Caco-2 (cell line): ENCODE measurements around the gene TNFRSF13B. TPM values are rescaled to one million over a fixed set of nuclear protein-coding genes. Genes with fewer than 3 reads are reported as not detected.

Experiments used
- BruUV-seq: library from RNA; stranded (reverse); fragments of 400-500 nt; replicated peaks from 2 replicates; lab custom pipeline; 2021; lab: Mats Ljungman, UMichigan
- CTCF ChIA-PET: fragments of 300-600 bp; sonication (Branson Sonifier 250); formaldehyde crosslinking; loops from one replicate; lab custom pipeline; 2022; ENCODE audit warnings: antibody characterized with exemption; lab: Charles Lee
- POLR2A ChIA-PET: fragments of 300-600 bp; sonication (Branson Sonifier 250); formaldehyde crosslinking; loops from one replicate; lab custom pipeline; 2022; ENCODE audit warnings: antibody characterized with exemption; lab: Charles Lee
- DNase-seq, 2 experiments: peaks; one replicate each; pipeline versions ENCODE4 v3.0.0 to v3.0.0-alpha.2; 2020 to 2022
- H3K27me3 ChIP-seq: replicated peaks from 2 replicates; pipeline ENCODE4 v1.6.0; 2011; ENCODE audit warnings: low read length; ENCODE audit not compliant: control insufficient read depth, insufficient read depth
- H3K36me3 ChIP-seq: 2 replicates; pipeline ENCODE4 v1.5.1; 2011; ENCODE audit warnings: low read length; ENCODE audit not compliant: control insufficient read depth, insufficient read depth
- H3K4me1 ChIP-seq: fragments of 250-450 bp; sonication (Bioruptor Pico); 2 replicates; pipeline ENCODE4 v1.5.1; 2020; ENCODE audit warnings: mild to moderate bottlenecking
- H3K4me3 ChIP-seq: 2 replicates; pipeline ENCODE4 v1.5.1; 2011; ENCODE audit warnings: low read depth, mild to moderate bottlenecking, control low read depth, low read length
- H3K9me3 ChIP-seq: fragments of 250-450 bp; sonication (Bioruptor Pico); 2 replicates; pipeline ENCODE4 v1.5.1; 2020; ENCODE audit warnings: mild to moderate bottlenecking, moderate library complexity
- H3K27ac Mint-ChIP-seq: one replicate; pipeline ENCODE4 v1.8.0; 2022; ENCODE audit warnings: mixed read lengths; ENCODE audit not compliant: unreplicated experiment
- H3K27me3 Mint-ChIP-seq: one replicate; pipeline ENCODE4 v1.8.0; 2022; ENCODE audit warnings: mixed read lengths; ENCODE audit not compliant: insufficient read depth, unreplicated experiment
- H3K36me3 Mint-ChIP-seq: one replicate; pipeline ENCODE4 v1.8.0; 2022; ENCODE audit warnings: mild to moderate bottlenecking, mixed read lengths; ENCODE audit not compliant: insufficient read depth, unreplicated experiment
- H3K4me1 Mint-ChIP-seq: one replicate; pipeline ENCODE4 v1.8.0; 2022; ENCODE audit warnings: low read depth, mixed read lengths; ENCODE audit not compliant: unreplicated experiment
- H3K4me3 Mint-ChIP-seq: one replicate; pipeline ENCODE4 v1.8.0; 2022; ENCODE audit warnings: mild to moderate bottlenecking, moderate library complexity, mixed read lengths; ENCODE audit not compliant: unreplicated experiment
- H3K9me3 Mint-ChIP-seq: one replicate; pipeline ENCODE4 v1.8.0; 2022; ENCODE audit warnings: mixed read lengths; ENCODE audit not compliant: unreplicated experiment
- CTCF ChIP-seq, 2 experiments: fragments of 200-600 bp in 1 of 2; IDR thresholded peaks; 1 replicate in 1 of 2; 2 replicates in 1 of 2; pipeline versions ENCODE4 v1.5.1 to v1.8.0; 2011 to 2022; ENCODE audit warnings: antibody characterized with exemption in 1 of 2, control low read depth in 1 of 2, inconsistent platforms in 1 of 2, low read depth in 1 of 2, low read length in 1 of 2, mild to moderate bottlenecking in 1 of 2, moderate library complexity in 1 of 2; ENCODE audit not compliant: insufficient read depth in 1 of 2, severe bottlenecking in 1 of 2, unreplicated experiment in 1 of 2
- intact Hi-C: fragments of 100-400 bp; cut with micrococcal nuclease; formaldehyde crosslinking; loops from one replicate; pipeline ENCODE4 v1.10.0; 2022; ENCODE audit not compliant: unreplicated experiment
- total RNA-seq: library from RNA; stranded (reverse); gene quantifications from 2 replicates; pipeline ENCODE4 v1.2.3, GENCODE V29; 2022

Gene TNFRSF13B
- total RNA-seq, 1 experiment from 2014 or later: not detected

- Mint-ChIP-seq H3K36me3 (no peaks in the 10 kb centered on the region), H3K4me1 (no peaks in the 10 kb centered on the region), H3K9me3 (no peaks in the 10 kb centered on the region), H3K27me3 (no peaks in the 10 kb centered on the region), H3K4me3 (no peak overlapping the region), H3K27ac (no peak overlapping the region)
- Histone ChIP-seq H3K27me3 (no peaks in the 10 kb centered on the region), H3K36me3 (no peaks in the 10 kb centered on the region), H3K9me3 (no peaks in the 10 kb centered on the region), H3K4me1 (no peaks in the 10 kb centered on the region), H3K4me3 (no peak overlapping the region)
- no peak for TF ChIP-seq CTCF (IDR thresholded peaks at IDR 0.05; ENCODE audit: insufficient read depth in 1 of 2, low read depth in 1 of 2, low read length in 1 of 2, severe bottlenecking in 1 of 2, unreplicated experiment in 1 of 2)
- POLR2A ChIA-PET: no interaction called here
- no TSS peak for BruUV-seq
- intact Hi-C loops: no loop called here
- CTCF ChIA-PET: no interaction called here
- DNase-seq: peak in 1 of 2 experiments; percentile 16
These were observed 47.0 kb downstream of the TNFRSF13B start for GRCh38 chr17:16924696-16925440.

GRCh38 chr17:16923904-16924695, 47.8 kb downstream of the TNFRSF13B start:
- Histone ChIP-seq H3K27me3 (no peaks in the 10 kb centered on the region), H3K9me3 (no peaks in the 10 kb centered on the region), H3K4me1 (no peaks in the 10 kb centered on the region), H3K36me3 (no peaks in the 10 kb centered on the region), H3K4me3 (no peak overlapping the region)
- BruUV-seq: no TSS peak
- Mint-ChIP-seq H3K27me3 (no peaks in the 10 kb centered on the region), H3K4me1 (no peaks in the 10 kb centered on the region), H3K9me3 (no peaks in the 10 kb centered on the region), H3K4me3 (no peak overlapping the region), H3K36me3 (no peaks in the 10 kb centered on the region), H3K27ac (no peak overlapping the region)
- TF ChIP-seq CTCF (IDR thresholded peaks at IDR 0.05; ENCODE audit: insufficient read depth in 1 of 2, low read depth in 1 of 2, low read length in 1 of 2, severe bottlenecking in 1 of 2, unreplicated experiment in 1 of 2): no peak
- intact Hi-C loops: no loop called here
- peak in 1 of 2 experiments; percentile 30 for DNase-seq
- ChIA-PET POLR2A (no interaction called here), CTCF (no interaction called here)

GRCh38 chr17:16923097-16923903, 48.6 kb downstream of the TNFRSF13B start:
- no TSS peak for BruUV-seq
- no peak for TF ChIP-seq CTCF (IDR thresholded peaks at IDR 0.05; ENCODE audit: insufficient read depth in 1 of 2, low read depth in 1 of 2, low read length in 1 of 2, severe bottlenecking in 1 of 2, unreplicated experiment in 1 of 2)
- Mint-ChIP-seq H3K4me1 (peaks cover 3% of the 10 kb centered on the region), H3K27ac (no peak overlapping the region), H3K4me3 (no peak overlapping the region), H3K27me3 (no peaks in the 10 kb centered on the region), H3K9me3 (no peaks in the 10 kb centered on the region), H3K36me3 (peaks cover 3% of the 10 kb centered on the region)
- intact Hi-C loops: no loop called here
- no peaks in the 10 kb centered on the region for H3K4me1 ChIP-seq
- no peaks in the 10 kb centered on the region for H3K36me3 ChIP-seq
- H3K9me3 ChIP-seq: no peaks in the 10 kb centered on the region
- POLR2A ChIA-PET: no interaction called here
- no peak overlapping the region for H3K4me3 ChIP-seq
- CTCF ChIA-PET: no interaction called here
- DNase-seq: peak in 1 of 2 experiments; percentile 14
- no peaks in the 10 kb centered on the region for H3K27me3 ChIP-seq
